GM21717 (cell line): Measurements from ENCODE around the gene TTC21B.
A peak's percentile ranks its signal among the peaks of the same experiment; 100 is the strongest.
"Not testable (repeated sequence)": the region's sequence is repeated elsewhere in the genome, so short reads cannot be mapped to it uniquely, and the experiment has no call there.

Source experiments
- ATAC-seq: cut with Tn5 transposase; IDR thresholded peaks from one replicate; pipeline ENCODE4 v1.9.1; 2021; ENCODE audit warnings: mild to moderate bottlenecking, moderate library complexity; ENCODE audit not compliant: unreplicated experiment

The TTC21B gene

DNA sequence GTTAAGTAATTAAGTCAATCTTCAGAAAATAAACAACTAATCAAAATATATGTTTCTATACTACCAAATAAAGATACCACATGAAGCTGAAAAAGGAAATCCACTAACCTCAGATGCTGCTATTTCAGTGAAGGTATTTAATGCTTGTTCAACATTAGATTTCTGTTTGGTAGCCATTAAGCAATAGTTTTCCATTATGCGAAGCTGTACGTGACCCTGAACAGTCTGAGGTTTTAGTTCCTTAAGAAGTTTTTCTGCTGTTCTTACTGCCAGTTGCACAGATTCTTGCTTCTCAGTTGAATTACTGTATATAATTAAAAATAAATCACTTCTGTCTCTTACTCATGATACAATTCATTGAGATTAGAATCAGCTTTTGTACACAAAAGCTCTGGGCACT is 65.4 kb downstream of the TTC21B start:
- no peak for ATAC-seq

GRCh38 chr2:165886487-165887146 is 67.0 kb downstream of the TTC21B start:
- no peak for ATAC-seq

DNA sequence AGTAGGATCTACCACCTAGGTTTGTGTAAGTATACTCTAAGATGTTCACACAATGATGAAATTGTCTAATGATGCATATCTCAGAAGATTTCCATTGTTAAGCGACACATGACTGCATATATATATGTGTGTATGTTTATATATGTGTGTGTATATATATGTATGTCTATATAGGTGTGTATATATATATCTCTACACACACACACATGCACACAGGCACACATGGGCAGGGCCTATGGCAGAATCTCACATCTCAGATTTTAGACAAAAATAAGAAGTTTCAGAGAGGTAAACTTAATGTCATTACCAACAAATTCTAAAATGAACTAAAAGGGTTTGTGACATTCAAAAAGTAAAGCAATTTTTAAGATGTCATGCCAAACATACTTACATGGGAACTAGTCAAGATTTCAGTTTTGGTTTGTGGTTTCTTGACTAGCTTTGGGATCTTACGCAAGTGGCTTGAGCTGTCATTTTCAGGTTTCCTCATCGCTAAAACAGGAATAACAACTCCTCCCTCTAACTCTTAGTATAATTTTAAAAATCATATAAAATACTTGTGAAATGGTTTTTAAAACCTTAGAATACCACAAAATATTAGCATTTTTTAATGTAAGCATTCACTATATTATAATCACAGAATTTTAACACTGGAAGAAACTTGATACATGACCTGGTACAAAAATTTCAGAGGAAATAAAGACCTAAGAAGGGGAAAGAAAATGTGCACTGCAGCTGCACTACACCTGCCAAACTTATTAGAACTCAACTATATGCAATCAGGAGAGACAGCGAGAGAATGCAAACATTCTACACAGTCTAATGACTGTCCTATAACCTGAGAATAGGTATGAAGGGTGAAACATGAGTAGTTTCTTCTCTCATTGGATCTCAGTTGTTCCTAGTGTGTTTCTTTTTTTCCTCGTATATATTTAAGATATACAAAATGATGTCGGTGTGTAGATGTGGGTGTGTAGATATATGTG is 75.7 kb downstream of the TTC21B start:
- ATAC-seq = peak; percentile 77

- ATAC-seq = no peak
Measured at GRCh38 chr2:165876712-165877111, 76.9 kb downstream of the TTC21B start.

DNA sequence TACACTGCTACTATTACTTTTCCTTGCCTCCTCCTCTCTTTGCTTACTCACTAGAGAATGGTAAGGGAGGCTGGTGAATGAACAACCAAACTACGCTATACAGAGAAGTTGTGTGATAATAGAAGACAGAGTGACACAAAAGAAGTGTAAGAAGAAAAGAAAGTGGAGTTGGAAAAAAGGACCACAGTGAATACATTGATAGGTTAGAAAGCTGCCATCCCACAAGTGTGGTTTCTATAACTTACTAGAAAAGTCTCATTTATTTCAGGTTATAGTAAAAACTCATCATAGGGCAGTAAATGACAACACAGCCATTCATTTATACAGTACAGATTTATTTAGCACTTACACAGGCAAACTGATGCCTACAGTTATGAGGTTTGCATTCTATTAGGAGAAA is 77.3 kb downstream of the TTC21B start:
- no peak for ATAC-seq

- ATAC-seq = peak; percentile 91
Measured at GRCh38 chr2:165874445-165875039, 79.0 kb downstream of the TTC21B start.

GRCh38 chr2:165872101-165872791 is 81.3 kb downstream of the TTC21B start:
- no peak for ATAC-seq

- no peak for ATAC-seq
Measured at GRCh38 chr2:165871025-165871424, 82.6 kb downstream of the TTC21B start.

DNA sequence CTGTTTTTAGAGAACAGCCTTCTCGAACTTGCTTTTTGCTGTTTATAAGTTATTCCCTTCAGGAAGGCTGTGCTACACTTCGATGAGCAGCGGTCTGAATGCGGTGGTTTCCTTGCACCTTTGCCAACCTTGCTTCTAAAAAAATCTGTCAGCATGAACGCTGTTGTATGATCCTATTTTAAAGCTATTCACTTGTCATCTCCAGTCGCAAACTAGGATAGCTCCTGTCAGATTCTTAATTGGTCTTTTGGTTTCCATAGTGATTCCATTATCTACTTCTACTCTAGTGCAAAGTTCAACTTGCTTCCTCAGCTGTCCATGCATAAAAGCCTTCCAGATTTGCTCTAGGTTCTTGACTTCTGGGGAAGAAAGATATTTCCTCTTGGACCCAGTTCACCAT is 83.2 kb downstream of the TTC21B start:
- ATAC-seq = no peak

- no peak for ATAC-seq
Measured at GRCh38 chr2:165868211-165868610, 85.4 kb downstream of the TTC21B start.

DNA sequence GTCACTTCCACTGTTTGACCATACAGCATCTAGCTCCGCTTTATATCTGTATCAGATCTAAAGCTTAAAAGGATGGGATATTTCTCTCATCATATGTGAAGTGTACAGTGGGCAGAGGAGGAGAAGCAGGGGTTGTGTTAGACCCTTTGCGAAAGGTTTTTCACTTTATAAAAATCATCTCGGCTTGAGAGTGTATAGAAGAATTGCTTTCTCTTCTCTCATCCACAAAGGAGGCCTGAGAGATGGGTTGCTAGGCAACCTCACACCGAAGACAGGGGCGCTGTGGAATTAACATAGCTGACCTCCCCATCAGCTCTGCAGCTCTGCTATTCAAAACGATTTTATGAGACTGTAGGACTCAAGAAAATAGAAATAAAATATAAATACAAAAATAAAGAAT is 89.3 kb downstream of the TTC21B start:
- ATAC-seq = no peak

DNA sequence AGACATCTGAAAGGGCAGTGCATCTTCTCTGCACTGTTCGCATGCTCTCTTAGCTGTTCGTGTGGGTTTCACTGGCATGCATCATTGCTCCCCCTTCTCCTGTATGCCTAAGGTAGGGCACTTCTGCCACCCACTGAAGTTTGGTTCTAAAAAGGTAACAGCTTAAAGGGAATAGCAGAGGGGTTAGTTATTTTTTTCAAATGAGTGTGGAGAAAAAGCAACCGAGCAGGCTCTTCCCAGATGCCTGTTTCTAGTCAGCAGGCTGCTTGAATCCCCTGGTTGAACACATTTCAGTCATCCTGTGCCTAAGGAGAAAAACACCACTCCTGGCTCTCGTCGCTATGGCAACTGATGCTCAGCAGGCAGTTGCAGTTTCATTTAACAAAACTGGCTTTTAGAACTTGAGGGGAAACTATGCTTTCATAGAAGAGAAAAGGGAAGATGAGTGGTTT is 89.7 kb downstream of the TTC21B start:
- peak; percentile 84 for ATAC-seq

DNA sequence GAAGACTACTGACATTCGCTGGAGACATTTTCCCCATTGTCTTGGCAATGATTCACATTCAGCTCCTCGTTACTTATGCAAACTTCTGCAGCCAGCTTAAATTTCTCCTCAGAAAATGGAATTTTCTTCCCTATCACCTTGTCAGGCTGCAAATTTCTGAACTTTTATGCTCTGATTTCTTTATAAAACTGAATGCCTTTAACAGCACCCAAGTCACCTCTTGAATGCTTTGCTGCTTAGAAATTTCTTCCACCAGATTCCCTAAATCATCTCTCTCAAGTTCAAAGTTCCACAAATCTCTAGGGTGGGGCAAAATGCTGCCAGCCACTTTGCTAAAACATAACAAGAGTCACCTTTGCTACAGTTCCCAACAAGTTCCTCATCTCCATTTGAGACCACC is 92.5 kb downstream of the TTC21B start:
- ATAC-seq = not testable (repeated sequence)

DNA sequence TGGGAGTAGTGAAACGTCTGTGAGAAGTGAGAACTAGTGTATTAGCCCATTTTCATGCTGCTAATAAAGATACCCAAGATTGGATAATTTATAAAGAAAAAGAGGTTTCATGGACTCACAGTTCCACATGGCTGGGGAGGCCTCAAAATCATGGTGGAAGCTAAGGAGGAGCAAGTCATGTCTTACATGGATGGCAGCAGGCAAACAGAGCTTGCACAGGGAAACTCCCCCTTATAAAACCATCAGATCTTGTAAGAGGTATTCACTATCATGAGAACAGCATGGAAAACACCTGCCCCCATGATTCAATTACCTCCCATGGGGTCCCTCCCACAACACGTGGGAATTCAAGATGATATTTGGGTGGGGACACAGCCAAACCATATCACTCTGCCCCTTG is 93.9 kb downstream of the TTC21B start:
- not testable (repeated sequence) for ATAC-seq

DNA sequence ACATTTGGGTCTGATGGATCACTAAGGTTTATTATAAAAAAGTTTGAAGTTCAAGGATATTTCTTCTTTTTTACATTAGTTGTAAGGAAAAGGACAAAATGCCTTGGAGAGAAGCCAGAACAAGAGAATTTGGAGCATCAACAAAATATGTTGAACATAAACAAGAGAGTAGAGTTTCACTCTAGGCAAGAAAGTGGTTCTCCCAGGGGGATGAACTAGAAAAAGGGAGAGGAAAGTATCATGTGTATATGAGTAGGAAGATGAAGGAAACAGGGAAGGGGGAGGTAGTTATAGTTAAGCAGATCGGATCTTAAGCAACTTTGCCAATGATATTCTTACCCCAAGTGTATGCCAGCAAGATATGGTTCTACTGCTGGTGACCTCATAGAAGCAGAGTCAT is 95.7 kb downstream of the TTC21B start:
- ATAC-seq = no peak

- ATAC-seq = no peak
Measured at GRCh38 chr2:165852394-165852793, 101.2 kb downstream of the TTC21B start.

DNA sequence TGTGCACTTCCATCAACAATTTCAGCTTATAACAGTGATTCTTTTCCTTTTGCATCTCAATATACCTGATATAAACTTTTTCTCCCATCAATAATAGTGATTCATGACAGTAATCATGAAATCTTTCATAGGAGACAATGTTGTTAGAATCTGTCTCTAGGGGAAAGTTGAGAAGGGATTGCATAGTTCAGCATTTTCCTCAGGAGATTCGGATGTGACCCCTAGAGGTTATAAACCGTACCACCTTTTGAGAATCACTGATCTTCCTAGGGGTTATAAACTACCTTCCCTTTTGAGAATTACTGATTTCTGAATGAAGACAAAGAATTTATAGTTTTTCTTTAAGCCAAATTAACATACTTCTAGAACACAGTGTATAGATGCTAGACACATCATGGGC is 106.6 kb downstream of the TTC21B start:
- ATAC-seq = no peak

DNA sequence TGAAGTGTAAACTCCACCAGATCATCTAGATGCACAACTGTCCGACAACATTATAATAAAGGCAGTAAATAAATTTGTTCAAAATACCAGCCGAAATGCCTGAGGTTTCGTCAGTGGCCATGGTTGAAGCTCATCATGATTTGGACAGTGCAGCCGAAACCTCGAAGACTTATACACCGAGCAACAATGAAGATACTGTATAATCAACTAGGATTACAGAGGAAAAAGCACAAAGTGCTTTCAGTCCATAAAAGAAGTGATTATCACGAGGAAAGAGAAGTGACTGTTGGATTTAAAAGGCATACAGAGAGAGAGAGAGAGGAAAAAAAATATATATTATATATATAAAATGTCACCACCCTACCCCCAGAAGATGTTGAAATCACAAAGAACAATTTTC is 107.5 kb downstream of the TTC21B start:
- no peak for ATAC-seq

DNA sequence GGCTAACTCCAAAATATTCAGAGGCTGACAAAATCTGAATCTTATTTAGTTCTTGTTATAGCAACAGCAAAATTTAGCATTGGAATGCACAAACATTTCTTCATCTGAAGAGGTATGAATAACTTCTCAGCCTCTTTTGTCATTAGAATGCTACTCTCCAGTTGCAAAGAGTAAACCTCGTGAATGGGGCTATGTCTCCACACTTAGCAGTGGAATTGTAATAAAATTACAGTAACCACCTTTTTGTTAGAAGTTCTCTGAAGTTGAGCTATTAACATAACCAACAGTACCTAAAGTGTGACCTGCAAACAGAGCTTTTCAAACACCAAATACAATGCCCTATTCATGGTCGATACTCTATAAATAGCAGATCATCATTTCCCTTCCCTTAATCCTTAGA is 109.4 kb downstream of the TTC21B start:
- ATAC-seq = no peak

GRCh38 chr2:165843351-165843750 is 110.2 kb downstream of the TTC21B start:
- ATAC-seq = no peak

GRCh38 chr2:165840333-165840958 is 113.1 kb downstream of the TTC21B start:
- no peak for ATAC-seq
